ENCODE measurements around the gene TECPR2.

Gene TECPR2

GRCh38 chr14:102461490-102462338 lies 99.0 kb downstream of the TECPR2 start:
- DNase-seq (ENCODE audit: low spot score): no peak
- Histone ChIP-seq H3K27ac (no peak overlapping the region), H3K4me3 (no peak overlapping the region)
- TF ChIP-seq CTCF (IDR thresholded peaks at IDR 0.05): no peak

- TF ChIP-seq CTCF (IDR thresholded peaks at IDR 0.05): no peak
- no peak for DNase-seq (ENCODE audit: low spot score)
- Histone ChIP-seq H3K4me3 (no peak overlapping the region), H3K27ac (no peak overlapping the region)
These were observed 99.7 kb downstream of the TECPR2 start for GRCh38 chr14:102462391-102462790.

- Histone ChIP-seq H3K4me3 (no peak overlapping the region), H3K27ac (no peak overlapping the region)
- no peak for DNase-seq (ENCODE audit: low spot score)
- TF ChIP-seq CTCF (IDR thresholded peaks at IDR 0.05): no peak
These were observed 101.3 kb downstream of the TECPR2 start for GRCh38 chr14:102464006-102464405.

- Histone ChIP-seq H3K4me3 (no peak overlapping the region), H3K27ac (no peak overlapping the region)
- TF ChIP-seq CTCF (IDR thresholded peaks at IDR 0.05): no peak
- no peak for DNase-seq (ENCODE audit: low spot score)
These were observed 102.2 kb downstream of the TECPR2 start for GRCh38 chr14:102464846-102465341.

GRCh38 chr14:102469261-102469660 lies 106.5 kb downstream of the TECPR2 start:
- Histone ChIP-seq H3K27ac (no peak overlapping the region), H3K4me3 (no peak overlapping the region)
- no peak for DNase-seq (ENCODE audit: low spot score)
- TF ChIP-seq CTCF (IDR thresholded peaks at IDR 0.05): no peak

- no peak overlapping the region for H3K4me3 ChIP-seq
- DNase-seq (ENCODE audit: low spot score): no peak
- no peak for TF ChIP-seq CTCF (IDR thresholded peaks at IDR 0.05)
- H3K27ac ChIP-seq: no peak overlapping the region
These were observed 109.4 kb downstream of the TECPR2 start for GRCh38 chr14:102471921-102472790.

Data from coronary artery (tissue), 2 donors.